Fibroblast of skin of right quadriceps (primary cell): ENCODE data around the gene GLCE.
A peak's percentile ranks its signal among the peaks of the same experiment; 100 is the strongest.

Experiments
- DNase-seq: peaks from one replicate; pipeline ENCODE4 v3.0.0-alpha.2; 2013

Gene GLCE

DNA sequence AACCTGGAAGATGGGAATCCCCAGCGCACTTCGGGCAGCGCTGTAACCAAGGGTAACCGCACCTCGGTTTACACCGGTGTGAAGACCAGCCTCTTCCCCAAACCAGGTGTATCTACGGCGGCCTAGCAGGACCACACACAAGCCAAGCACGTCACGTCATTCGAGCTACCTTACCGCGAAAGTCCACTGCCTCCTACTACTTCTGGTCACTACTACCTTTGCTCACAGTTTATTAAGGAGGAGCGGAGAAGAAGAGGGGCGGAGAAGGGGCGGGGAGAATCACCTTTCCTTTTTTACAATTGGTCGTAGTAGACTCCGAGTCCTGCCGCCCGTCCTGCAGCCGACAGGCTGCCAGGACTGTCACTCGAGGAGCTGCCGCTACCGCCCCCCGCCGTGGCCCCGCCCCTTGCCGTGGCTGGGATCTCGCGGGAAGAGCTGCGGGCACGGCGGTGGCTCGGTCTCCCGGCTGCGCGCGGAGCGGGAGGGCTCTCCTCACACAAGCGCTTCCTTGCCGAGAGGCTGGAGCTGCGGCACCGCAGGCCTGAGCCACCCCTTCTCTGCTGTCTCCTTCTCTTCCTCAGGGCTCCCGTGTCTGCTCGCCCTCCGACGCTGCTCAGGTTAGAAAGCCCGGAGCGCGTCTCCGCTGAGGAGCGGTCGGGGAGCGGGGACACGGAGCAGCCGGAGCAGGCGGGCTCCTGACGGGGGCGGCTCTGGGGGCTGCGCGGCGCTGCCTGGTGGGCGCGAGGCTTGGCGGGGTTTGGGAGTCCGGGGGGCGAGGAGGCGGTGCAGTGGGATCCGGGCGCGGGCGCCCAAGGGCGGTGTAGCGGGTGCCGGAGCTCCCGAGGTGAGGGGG lies at the start of gene GLCE:
Gene GLCE (plus strand): TSS at position 495 of the 853 bp plus-strand sequence. CDS start 95,172 bp downstream, outside the sequence.
- peak; percentile 97 for DNase-seq

DNA sequence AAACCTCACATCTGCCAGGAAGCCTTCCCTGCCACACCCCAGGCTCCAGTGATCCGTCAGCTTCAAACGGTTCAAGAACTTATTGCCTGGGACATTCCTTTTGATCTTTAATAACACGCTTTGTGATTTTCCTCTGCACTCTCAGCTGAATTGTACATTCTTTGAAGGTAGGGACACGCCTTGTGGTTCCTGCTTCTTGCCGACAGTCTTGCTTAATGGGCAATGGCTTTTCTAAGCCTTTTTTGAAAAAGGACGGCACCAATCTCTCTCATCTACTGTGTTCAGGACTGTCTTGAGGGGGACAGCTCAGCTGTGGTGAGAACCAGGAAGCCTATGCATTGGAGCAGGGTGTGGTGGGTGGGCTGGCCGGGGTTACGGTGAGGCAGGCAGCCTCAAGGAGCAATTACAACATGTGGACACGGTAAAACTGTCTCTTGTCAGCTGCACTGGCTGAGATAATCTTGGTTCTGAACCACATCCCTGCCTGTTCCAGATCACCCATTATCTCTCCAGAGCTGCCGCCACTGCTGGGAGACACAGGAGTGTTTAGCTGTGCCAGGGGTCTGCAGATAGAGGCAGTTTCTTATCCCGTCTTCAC lies 46.0 kb upstream of the GLCE start:
- DNase-seq, result no peak

DNA sequence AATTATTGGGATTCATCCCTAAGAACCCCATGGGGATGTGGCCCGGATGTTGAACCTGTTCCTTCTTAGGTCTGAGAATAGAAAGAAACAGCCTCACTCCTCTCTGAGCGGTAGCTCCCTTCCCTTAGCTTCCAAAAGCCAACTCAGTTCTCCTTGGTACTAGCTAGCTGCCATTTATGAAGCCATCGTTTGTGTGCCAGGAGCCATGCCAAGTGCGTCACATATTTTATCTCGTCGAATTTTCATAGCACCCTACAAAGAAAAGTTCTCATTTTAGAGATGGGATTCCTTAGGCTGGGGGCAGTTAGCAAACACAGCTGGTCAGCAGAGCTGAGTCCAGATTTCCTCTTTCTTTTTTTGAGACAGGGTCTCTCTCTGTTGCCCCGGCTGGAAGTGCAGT lies 45.4 kb upstream of the GLCE start:
- DNase-seq, result no peak

DNA sequence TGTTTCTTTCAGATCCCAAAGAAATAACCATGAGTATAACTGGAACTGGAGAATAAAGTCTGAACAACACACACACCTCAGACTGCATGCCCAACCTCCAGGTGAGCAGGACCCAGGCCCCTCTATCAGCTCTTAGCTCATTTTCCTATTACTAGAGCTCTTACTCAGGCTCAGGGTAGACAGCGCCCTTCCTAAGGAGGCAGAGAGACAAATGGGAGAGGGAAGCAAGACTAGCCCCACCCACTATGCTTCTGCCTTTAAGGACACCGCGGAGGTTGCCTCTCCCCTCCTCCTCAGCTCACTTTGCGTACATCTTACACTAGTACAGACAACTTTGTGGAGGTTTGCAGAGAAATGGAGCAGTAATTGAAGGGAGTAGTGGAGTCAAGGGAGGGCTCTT lies 44.0 kb upstream of the GLCE start:
- no peak for DNase-seq

DNA sequence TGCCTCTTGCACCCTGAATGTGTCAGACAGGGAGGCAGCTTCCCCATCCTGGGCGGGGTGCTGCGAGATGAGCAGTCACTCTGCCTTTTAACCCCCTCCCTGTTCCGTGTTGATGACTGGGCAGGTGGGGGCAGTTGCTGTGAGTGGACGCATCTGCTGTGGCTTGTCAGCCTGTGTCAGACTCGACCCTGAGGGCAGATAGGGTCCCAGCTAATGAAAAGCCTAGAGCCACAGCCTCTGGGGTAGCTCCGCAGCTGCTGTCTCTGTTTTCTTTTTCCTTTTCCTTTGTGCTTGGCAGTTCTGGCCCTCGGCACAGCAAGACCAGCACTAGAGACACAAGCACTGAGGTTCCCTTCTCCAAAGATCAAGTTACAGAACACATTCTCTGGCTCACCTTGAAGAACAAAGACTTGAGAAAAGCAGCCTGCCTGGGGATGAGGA lies 43.0 kb upstream of the GLCE start:
- no peak for DNase-seq

DNA sequence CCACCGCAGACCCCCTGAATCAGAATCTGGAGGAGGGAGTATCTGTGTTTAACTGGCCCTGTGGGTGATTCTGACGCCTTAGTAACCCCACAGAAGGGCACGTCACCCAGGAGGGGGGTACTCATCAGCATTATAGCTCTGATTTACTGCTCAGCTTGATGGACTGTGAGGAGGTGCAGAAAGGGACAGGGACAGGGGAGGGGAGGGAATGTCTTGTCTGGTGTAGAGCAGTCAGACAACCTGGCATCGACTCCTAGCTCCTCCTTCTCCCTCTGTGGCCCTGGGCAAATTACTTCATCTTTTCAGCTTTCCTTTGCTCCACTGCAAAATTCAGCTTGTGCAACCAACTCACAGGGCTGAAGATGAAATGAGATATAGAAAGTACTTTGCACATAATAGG lies 42.3 kb upstream of the GLCE start:
- DNase-seq, result no peak

DNA sequence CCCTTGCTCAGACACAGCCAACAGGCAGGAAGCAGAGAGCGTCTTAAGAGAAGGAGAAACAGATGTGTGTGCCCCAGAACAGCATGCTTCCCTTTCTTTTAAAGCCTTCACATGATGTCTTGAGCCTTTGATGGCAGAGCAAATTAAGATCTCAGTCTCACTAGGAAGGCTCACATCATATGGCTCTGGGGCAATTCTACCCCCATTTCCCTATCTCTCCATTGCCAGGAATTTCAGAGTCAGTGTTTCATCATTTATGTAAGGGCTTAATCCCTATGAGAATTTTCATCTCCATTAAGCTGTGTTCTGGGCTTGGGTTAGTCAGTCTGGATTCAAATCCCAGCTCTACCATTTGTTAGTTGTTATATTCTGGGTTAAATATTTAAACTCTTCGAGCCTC lies 41.4 kb upstream of the GLCE start:
- no peak for DNase-seq

DNA sequence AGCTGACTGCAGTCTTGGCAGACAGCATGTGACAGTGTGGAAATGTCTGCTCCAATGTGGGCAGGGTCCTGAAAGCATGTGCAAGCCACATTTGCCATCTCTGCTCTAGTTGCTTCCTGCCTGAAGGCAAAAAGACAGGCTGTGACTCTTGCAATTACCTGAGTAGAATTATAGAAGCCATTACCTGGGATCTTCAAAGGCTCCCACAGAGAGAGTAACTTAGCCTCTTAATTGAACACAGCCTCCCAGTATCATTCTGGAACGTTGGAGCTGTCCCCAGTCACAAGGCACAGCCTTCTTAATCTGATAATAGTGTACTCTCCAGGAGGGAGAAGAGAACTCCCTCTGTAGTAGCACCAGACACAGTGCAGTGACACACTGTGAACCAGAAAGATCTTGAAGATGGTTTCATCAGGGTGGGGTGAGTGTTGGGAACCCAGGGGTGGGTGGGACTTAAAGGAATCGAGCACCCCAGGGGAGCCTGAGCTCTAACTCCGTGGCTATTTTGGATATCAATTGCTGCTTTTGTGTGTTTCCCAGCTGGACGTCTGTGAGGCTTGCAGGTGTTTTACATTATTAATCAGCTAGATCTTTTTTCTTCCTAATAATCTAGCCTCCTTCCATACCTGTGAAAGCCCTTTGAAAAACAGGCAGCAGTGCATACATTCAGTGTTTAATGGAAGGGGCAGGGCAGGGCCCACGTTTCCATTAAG lies 40.6 kb upstream of the GLCE start:
- no peak for DNase-seq

DNA sequence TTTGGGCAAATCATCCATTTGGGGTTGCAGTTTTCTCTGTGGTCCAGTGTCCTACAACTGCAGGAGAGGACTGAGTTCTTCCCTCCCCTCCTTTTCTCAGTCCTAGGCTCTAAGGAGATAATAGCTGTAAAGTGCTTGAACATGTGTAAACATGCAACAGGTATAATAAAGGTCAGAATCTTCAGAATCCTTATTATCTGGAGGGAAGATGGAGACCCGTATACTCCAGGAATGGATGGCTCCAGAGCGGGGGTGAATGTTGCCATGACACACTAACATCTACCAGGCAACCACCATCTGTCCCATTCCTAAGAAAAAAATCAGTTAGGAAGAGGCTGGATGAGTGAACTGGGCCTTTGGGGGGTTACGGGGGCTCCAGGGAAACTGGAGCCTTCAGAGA lies 39.7 kb upstream of the GLCE start:
- no peak for DNase-seq

DNA sequence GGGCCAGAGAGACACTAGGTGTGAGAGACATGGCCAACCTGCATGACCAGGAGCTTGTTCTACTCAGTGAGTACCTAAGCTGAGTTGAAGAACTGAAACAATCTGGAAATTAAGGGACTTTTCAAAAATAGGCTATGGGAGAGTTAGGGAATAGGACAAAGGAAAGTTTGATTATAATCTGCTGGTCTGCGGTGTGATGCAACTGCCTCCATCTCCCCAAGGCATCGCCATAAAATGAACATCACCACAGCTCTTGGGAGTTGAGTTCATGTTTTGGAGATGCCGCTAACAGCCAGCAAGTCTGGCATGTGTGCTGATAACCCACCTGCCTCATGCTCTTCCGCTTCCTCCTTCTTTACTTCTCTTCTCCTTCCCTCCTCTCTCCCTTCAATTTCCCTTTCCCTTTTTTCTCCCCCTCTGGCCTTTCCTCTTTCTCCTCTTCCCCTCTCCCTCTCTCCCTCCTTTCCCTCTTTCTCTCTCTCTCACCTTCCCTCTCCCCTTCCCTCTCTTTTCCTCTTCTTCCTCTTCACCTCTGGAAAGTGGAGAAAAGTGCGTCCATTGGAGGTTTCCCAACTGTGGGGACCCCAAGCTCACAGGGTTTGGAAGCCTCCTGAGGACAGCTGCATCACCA lies 39.1 kb upstream of the GLCE start:
- no peak for DNase-seq

DNA sequence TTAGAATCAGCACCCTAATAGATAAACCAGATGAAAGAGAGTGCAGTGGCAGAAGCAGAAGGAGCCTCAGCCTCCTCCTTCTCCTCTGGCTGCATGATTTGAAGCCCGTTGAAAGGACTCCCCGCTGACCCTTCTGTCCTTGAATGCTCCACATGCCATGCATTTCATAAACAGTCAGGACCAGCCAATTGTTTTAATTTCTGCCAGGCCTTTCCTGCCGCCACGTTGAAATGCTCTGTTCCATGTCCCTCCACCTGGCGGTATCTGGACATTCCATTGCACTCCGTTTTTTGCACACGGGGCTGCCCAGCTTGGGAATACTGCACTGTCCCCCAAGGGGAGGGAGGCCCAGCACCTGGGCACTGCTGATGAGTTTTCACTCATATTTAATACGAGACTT lies 35.2 kb upstream of the GLCE start:
- no peak for DNase-seq

DNA sequence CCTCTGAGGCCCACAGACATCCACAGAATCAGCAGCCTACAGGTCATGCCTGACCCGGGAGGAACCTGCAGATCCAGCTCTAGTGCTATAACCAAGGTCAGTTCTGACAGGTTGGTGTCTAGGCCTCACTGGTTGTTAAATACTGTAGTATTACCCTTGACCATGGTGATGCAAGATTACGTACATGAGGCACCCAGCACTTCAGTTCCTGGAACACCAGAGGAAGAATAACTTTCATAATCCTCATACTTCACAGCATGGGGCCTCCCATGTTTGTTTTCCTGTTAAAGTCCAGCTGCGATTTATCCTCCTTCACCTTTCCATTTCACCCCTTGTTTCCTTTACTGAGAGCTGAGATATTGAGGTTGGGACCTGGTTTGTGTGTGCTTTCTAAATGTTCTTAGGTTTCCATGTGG lies 34.4 kb upstream of the GLCE start:
- peak; percentile 29 for DNase-seq

DNA sequence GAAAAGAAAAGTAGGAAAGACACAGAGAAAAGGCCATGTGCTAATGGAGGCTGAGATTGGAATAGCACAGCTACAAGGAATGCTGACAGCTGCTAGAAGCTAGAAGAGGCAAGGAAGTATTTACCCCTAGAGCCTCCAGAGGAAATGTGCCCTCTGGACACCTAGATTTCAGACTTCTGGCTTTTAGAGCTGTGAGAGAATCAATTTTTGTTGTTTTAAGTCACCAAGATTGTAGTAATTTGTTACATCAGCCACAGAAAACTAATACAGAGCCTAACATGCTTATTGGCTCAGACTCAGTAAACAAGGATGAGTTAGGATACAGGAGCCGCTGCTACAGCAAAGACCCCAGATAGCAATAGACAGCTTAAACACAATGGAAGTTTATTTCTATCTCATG lies 33.1 kb upstream of the GLCE start:
- DNase-seq, result no peak

DNA sequence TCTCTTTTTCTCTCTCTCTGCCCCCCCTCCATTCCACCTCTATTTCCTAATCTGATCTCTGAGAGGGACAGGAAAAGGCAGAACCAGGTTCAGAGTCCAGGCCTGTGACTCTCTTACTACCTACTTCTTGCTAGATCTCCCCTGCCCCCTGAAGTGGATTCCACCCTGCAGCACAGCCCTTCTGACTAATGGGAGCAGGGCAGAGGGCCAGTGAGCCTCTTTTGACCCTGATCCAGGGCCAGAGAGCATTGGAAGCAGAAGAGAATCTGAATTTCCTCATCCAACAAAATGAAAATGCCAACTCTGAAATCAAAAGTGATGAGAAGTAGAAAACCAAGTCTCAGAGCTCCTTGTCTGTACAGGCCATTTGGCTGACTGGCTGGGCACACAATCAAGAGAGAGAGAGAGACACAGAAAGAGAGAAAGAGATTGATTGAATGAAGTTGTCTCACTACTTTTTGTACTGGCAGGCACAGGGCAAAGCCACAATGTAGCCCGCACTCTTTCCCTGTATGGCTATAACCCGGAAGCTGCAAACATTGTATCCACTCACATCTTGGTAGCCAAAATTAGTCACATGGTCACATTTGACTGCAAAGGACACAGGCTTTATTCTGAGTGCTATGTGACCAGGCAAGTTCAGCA lies 31.6 kb upstream of the GLCE start:
- DNase-seq, result peak; percentile 4

DNA sequence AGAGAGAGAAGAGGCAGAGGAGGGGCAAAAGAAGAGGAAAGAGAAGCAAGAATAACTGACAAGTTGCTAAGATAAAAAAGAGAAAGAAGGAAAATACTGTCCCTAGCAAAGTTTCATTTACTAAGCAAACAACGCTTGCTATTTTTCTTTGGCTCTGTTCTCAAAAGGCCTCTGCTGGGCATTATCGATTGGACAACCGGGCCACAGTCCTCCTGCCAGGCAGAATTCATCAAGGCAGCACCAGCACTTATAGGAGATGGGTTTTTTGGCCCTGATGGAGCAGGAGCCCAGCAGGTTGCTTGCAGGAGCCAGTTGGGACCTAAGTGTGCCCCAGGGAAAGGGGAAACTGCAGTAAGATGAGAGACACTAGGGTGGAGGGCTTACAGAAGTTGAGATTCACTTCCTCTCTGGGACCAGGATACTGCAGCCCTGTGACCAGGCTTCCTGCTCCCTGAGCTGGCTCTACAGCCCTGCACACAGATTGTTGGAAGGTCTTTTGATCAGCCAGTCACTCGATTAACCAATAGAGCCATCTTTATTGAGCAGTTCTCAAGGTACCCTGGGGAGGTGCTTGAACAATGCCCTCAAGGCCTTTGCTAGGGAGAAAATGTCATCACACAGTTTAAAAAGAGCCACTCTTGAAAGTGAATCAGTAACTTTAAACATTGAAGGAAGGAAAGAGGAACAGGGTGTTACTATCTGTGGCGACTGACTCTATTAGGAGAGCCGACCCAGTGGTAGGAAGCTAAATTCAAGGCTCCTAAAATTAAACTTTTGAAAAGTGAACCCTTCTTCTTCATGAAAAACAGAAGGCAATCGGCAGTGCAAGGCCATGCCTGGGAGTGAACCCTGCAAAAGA lies 28.8 kb upstream of the GLCE start:
- no peak for DNase-seq

DNA sequence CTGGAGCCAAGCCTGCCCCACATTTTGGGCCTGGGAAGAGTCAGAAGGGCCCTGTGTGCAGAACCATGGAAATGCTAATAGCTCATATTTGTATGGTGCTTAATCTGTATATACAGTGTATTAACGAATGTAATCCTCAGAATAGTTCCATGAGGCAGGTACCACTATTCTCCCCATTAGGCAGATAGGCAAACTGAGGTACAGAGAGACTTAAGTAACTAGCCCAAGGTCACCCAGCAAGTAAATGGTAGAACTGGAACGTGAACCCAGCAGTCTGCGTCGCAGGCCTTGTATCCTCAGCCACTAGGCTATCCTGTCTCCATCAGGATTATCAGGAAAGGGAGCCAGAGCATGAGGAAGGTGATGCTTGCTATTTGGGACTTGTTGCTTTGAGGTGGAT lies 28.0 kb upstream of the GLCE start:
- DNase-seq, result no peak

DNA sequence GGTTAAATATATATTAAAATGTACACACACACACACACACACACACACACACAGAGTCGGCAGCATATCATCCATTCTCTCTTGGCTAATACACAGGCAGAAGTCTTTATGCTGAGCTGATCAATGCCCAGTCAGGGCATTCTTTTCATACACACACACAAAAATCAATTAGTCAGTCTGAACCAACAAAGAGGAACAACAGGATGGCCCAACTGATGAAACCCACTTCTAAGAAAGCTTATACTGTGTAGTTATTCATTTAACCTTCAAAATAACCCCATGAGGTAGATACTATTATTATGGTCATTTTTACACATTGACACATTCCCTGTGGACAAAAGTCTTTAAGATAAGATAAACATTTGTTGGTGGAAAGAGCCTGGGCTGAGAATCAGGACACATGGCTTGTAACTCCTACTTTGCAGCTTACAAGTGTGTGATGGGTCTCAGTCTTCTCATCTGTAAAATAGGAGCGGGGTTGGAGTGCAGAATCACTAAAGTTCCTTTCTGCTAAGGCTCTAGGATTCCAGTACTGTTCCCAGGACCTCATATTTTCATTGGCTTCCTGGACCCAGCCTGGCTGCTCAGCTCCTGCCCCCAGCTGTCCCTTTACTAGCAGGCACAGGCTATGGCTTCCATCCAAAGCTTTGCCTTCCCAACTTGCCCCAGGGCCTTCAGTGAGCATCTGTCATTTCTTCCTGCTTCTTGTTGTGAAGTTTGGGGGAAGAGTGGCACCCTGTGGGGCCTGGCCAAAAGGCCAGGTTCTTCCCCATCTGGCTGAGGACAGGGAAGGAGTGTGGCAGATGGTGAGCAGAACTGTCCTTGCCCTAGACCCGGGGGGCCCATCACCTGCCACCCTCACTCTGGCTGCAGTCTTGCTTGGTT lies 27.2 kb upstream of the GLCE start:
- no peak for DNase-seq

DNA sequence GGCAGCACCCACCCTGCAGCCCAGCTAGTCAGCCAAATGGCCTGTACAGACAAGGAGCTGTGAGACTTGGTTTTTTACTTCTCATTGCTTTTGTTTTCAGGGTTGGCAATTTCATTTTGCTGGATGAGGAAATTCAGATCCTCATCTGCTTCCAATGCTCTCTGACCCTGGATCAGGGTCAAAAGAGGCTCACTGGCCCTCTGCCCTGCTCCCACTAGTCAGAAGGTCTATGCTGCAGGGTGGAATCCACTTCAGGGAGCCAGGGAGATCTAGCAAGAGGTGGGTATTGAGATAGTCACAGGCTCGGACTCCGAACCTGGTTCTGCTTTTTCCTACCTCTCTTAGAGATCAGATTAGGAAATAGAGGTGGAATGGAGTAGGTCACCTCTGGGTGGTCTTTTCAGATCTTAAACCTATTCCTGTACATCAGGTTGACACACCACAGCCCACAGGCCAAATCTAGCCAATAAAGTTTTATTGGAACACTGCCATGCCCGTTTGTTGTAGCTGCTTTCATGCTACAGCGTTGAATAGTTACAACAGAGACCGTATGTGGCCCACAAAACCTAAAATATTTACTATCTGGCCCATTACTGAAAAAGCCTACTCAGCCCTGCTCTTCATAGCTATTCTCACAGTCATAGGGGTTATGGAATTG lies 26.4 kb upstream of the GLCE start:
- DNase-seq, result no peak

DNA sequence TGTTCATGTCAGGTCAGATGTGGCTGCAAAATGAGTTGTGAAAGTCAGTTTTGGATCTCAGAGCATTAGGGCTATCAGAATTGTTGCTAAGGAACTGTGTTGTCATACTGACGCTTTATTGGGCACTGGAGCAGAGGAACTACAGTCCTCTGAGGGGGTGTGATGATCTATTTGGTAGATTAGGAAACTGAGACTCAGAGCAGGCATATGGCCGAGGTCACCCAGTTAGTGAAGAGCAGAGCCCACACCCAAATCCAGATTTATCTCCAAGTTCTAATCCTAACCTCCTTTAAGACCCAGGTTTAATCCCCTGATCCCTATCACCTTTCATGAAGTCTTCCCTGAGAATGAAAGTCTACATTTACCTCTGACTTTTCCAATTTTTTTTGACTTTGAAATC lies 25.6 kb upstream of the GLCE start:
- no peak for DNase-seq

DNA sequence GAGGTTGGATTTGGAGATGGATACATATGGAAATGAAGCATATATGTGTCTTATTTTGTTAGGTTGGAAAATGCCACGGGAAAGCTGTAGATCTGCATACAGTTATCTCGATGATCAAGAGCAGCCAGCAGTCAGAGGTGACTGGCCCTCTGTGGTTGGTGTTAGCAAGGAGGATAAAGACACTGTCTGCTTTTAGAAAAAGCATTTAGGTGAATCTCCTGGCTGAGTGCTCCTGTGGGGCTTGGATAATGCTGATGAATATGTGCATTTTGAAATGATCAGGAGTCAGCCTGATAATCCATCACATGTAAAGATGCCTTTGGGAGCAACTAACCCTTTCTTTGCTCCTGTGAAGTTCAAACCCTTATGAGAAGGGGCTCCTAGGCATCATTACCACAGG lies 24.9 kb upstream of the GLCE start:
- no peak for DNase-seq
